HG03280 (cell line): Measurements from ENCODE around the gene DSCAM.

ENCODE experiments used
- ATAC-seq: cut with Tn5 transposase; IDR thresholded peaks from one replicate; pipeline ENCODE4 v1.9.1; 2021; ENCODE audit warnings: mild to moderate bottlenecking, moderate library complexity; ENCODE audit not compliant: unreplicated experiment

The DSCAM gene

DNA sequence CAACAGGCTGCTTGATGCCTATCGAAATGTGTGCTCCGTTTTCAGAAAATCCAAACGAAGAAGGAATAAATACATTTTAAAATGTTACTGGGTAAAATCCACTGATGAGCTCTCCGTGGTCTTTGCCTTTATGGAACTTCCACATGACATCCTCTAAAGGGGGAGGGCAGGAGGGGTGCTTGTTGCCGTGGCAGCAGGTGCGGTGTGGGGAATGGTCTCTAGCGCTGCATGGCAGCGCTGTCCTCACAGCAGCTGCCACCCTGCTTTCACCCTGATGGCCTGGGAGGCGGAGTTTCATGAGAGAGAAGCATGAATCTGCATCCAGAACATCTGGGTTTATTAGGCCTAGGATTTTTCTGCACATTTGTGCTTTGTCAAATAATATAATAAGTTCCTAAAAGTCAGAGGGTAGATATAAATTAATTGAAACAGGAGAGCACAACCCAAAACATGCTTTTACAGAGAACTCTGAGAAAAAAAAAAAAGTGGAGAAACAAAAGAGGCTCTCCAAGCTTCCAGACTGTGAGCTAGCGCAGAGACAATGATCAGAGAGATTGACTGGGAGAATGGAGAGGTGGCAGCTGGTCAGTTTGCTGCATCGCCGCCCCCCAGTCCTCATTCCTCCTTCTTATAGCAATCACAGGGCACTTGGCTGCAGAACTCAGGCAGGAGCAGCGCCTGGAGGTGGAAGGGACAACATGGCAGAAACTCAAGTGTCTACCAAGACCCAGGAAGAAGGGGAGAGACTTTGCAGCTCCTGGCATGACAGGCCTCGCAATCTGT is 228.6 kb downstream of the DSCAM start:
- ATAC-seq = no peak

DNA sequence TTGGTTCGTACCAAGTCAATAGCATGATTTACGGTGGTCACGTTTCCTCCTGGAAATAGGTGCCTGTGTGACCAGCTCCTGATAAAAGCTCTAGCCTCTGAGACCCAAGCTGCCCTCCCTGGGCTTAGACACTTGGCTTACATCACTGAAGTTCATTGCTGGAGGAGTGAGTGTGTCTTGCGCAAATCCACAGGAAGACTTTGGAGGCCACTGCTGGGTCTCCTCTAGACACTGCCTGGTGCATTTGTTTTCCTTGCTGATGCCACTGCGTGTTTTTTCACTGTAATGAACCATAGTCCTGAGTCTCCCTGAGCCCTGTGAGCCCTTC is 230.6 kb downstream of the DSCAM start:
- no peak for ATAC-seq

DNA sequence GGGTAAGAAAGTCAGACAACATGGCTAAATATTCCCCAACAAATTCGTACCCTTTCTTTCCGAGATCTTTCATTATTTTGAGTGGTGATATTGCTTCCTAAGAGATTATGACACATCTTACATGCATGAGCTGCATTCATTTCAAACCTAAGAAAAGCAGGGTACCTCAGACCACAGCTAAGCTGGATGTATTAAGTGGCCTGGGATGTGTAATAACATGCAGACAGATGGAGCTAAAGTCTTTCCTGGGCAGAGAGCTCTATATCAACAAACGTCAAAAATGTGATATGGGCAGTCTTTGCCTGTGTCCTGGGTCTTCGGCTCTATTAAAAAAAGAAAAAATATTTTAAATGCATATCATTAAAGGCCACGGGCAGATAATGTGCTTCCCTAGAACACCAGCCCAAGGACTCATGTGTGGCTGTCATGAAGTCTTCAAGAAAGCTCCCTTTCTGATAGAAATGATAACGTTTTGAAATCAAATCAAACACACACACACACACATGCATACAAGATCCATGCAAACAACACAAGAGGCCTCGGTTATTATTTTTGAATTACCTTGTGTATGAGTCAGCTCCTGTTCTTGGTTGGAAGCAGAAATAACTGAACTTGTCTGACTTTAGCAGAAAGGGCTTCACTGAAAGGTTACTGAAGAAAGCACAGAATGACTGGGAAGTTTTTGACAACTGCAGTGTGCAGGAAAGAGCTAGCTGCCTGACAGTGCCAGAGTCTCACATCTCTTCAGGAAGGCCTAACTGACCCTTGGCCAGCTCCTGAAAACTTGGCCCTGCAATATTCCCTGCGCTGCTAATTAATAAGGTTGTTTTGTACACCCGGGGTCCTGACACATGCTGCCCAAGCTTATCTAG is 231.2 kb downstream of the DSCAM start:
- no peak for ATAC-seq

DNA sequence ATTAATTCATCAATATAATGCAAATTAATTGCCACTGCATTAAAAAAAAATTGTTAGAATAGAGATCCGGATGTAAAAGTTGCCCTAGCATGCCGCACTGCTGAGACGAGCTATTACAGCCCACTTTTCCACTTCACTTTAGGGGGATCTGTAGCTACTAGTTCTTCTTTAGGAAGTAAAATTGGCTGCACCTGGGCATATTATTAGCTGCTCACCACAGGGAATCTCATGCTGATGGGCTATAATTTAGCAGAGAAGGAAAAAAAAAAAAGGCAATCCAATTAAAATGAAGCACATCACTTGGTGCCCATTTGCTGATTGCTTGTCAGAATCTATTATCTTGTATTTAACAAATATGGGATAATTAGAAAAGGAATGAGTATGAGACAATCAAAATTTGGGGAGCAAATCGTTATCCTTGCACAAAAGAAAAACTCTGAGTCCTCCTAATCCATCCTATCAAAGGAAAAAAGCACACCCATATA is 233.4 kb downstream of the DSCAM start:
- no peak for ATAC-seq

DNA sequence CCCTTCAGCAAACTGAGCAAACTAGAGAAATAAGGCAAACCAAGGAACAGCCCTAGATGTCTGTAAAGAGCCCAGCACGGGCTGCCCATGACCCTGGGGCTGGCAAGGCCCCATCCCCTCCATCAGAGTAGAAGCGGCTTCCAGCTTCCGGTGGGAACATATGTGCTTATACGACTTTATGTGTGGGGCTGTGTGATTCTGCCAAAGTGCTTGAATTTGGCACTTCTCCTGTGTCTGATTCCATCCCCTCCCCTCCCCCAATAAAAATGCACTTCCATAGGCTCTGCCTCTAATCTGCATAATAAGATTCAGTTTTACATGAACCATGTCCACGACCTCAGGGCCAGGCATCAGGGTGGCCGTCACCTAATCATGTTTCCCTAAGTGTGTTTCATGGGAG is 236.6 kb downstream of the DSCAM start:
- ATAC-seq = no peak

DNA sequence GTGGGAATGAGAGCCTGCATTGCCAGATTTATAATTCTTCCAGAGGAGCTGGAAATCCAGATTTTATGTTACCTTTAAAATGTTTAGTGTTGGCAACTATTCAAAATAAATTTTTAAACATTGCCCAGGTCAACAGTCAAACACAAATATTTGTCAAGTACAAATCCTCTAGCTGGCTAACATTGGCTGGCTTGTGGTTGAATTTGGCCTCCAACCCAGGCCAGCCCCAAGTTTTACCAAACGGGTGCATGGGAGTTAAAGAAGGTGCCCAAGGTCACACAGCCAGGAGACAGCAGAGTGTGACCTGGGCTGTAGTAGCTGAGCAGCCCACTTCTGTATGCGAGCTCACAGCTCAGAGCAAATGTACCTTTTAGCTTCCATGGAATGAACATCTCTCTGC is 240.6 kb downstream of the DSCAM start:
- no peak for ATAC-seq

DNA sequence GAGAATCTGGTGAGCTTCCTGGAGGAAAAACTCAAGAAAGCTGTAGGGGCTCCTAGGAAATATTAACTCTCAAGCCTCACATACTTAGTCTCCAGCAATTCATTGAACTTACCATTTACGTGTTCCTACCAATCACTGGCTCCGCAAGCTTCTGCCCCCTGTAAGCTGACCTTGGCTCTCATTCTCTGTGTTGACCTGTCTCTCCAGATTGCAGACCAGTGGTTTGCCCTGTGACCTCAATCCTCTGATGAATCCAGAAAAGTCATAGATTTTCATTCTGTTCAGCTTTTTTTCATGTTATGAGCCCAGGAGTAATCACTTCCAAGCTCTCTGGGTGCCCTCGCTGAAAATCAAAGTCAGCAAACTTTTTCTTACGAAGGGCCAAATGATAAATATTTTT is 241.9 kb downstream of the DSCAM start:
- ATAC-seq = no peak

DNA sequence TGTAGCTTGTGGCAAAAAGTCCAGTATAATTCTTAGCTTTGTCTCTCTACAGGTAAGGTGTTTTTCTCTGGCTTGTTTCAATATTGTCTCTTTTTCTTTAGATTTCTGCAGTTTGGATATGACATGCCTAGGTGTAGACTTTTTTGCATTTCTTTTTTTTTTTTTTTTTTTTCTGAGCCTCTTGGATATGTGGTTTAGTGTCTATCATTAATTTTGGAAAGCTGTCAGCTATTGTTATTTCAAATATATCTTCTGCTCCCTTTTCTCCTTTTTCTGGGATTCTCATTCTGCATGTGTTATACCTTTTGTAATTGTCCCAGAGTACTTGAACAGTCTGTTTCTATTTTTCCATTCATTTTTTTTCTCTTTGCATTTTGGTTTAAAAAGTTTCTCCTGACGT is 243.2 kb downstream of the DSCAM start:
- no peak for ATAC-seq

DNA sequence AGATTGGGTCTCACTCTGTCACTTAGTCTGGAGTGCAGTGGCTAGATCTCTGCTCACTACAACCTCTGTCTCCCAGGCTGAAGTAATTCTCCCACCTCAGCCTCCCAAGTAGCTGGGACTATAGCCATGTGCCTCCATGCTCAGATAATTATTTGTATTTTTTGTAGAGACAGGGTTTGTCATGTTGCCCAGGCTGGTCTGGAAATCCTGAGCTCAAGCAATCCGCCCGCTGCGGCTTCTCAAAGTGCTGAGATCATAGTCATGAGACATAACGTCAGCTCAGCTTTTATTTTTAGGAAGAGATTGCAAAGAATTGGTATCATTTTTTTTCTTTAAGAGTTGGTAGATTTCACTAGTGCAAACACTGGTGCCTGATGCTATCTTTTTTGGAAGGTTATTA is 244.9 kb downstream of the DSCAM start:
- no peak for ATAC-seq

DNA sequence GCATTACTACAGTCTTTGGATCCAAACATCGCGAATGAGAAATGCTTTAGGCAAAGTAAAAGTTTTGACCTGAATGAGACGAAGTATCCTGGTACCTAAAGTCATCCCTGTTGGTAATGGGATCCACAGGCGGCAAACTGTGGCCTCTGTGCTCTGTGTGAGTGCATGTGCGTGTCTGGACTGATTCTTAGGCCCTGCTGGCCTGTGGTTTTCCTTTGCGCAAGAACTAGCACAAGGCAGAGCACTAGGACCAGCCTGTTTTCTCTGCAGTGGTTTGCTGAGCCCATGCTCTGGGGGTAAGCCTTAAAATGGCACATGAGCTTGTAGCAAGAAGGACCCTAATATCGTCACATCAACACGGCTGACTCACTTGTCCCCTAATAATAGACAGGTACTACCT is 251.2 kb downstream of the DSCAM start:
- ATAC-seq = no peak

DNA sequence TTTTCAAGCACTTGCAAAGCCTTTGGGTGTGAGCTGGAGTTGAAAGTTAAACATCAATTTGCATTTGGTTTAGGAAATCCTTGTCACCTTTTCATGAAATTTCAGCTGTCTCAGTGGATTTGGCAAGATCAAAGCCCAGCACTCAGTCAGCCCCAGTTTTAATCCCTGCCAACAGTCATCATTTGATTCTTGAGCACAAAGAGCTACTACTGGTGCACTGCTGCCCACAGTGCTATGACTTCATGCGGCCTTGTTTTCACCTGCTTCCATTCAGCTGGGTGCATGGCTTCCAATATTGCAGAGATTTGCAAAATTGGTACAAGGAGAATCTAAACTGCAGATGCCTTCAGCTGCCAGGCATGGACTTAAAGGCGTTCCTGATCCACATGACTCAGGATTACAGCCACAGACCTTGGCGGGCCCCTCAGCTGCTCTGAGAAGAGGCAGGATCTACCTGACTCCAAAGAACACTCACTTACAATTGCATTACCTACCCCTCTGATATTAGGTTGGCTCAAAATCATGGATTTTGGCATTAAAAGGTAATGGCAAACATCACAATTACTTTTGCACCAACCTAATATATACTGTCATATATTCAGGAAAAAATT is 259.1 kb downstream of the DSCAM start:
- ATAC-seq = no peak

DNA sequence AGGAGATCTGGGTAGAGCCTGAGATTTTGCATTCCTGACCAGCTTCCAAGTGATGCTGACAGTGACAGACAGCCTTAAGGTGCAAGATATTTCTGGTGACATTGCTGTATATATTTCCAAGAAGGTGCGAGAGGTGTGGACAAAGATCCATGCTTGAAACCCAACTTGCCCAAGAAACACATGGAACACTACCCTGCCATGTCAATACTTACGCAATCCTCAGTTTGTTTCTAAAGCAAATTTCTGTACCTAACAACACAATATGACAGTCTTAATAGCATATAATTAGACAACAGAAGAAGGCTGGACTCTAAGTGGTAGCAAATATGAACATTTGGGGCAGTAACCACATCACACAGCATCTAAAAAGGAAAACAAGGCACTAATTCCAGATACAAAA is 260.4 kb downstream of the DSCAM start:
- no peak for ATAC-seq

DNA sequence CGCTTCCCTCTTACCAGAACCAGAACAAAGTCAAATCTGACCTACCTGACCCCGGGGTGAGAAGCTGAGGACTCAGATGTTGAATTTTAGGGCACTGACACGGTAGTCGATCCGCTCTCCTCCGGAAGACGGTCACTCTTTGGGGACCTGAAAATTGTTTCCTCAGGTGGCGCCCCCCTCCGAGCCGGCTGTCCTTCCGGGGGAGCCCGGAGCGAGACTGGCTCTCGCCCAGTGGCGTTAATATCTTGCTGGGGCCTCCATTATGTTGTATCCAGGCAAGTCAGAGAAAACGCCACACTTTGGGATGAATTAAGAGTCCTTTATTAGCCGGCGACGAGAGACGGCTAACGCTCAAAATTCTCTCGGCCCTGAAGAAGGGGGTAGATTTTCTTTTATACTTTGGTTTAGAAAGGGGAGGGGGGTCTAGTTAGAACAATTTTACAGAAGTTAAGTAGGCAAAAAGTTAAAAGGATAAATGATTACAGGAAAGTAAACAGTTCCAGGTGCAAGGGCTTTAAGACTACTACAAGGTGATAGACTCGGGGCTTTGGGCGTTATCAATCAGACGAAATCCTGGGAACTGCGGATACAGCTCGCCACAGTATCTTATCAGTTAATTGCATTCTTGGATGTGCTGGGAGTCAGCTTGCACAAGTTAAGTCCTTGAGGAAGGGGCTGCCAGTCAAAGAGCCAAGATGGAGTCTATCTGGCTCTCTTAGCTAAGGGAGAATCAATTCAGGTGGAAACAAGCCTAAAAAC is 269.5 kb downstream of the DSCAM start:
- ATAC-seq = no peak

DNA sequence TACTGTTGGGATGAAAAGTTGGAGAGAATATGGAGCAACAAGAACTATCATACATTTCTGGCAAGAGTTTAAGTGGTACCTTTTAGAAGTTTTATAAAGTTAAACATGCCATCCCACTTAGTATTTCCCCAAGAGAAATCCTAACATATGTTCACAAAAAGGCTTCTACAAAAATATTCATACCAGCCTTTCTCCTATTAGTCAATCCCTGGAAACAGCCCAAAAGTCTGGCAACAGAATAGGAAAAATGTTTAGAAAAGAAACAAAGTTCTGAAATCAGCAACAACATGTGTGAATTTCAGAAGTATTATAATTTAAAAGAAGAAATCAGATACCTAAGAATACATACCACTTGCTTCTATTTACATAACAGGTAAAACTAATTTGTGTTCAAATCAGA is 271.0 kb downstream of the DSCAM start:
- no peak for ATAC-seq

DNA sequence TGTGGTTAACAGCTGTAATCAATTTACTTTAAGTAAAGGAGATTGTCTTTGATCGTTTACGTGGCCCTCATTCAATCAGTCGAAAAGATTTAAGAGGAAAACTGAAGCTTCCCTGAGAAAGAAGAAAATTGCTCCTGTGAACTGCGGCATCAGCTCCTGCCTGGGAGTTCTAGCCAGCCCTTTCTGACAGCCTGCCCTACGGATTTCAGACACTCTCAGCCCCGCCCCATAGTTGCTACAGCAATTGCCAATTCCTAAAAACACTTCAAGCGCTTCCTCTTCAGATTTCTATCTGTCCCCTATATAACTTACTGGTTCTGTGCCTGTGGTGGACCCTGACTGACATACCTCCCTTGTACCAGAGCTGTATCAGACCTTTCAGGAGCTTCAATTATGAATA is 277.6 kb downstream of the DSCAM start:
- ATAC-seq = no peak

DNA sequence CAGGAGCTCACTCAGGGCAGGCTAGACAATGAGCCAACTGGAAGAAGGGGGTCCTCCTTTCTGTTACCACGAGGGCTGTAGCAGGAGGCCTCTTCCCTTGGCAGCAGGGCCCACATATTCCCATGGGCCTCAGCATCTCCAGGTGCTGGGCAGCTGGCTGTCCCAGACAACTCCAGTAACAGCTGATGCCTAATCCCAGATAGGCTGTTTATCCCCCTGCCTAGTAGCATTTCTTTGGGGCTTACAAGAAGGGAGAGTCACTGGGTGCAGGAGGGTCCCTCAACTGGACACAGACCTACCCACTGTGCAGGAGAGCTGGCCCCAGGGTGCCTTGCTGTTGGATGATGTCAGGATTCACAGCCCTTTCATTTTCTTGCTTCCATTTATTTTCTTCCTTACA is 278.2 kb downstream of the DSCAM start:
- ATAC-seq = no peak

DNA sequence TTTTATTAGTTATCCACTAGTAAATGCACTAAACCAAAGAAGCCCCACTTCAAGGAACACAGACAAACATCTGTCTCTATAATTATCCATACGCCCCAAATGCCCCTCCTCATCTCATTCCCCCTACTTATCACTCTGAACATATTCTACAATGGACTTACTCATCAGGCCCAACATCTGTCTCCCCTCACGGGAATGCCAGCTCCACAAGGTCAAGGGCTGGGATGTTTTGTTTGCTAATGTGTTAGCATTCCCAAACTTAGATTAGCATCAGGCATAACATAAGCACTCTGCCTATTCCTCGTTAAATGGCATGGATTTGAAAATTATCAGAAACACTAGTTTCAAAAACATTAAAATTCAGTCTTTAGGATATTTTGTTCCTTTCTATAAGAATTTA is 279.5 kb downstream of the DSCAM start:
- no peak for ATAC-seq

DNA sequence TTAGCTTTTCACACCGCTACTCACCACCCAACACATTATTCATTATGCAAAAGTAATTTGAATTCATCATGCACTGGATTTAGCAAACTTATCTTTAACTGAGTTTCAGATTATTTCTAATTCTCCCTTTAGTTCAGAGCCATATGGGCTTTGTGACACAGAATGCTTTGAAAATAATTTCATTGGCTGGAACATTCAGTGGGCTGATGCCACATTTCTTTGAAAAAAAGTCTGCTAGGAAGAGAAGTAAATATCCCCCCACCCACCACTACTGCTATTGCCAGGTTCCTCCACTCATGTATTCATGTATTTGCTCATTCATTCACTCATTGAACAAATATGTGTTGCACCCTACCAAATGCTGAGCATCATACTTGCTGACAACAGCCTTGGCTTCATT is 280.5 kb downstream of the DSCAM start:
- no peak for ATAC-seq

DNA sequence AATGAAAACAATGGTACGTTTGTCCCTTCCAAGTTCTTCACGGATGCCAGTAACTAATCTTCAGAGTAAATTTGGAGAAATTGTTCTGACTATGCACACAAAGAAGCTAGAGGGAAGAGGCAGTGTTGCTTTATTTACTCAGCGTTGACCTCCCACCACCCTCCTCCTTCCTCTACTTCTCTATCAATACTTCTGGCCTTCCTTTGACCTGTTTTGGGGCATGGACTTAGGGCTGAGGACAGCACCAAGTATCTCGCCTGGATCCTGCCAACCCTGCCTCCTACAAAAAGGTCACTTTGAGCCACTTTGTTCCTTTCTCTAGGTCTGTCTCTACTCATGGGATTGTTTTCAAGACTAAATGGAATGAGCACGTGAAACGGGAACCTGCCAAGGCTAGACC is 282.6 kb downstream of the DSCAM start:
- no peak for ATAC-seq

DNA sequence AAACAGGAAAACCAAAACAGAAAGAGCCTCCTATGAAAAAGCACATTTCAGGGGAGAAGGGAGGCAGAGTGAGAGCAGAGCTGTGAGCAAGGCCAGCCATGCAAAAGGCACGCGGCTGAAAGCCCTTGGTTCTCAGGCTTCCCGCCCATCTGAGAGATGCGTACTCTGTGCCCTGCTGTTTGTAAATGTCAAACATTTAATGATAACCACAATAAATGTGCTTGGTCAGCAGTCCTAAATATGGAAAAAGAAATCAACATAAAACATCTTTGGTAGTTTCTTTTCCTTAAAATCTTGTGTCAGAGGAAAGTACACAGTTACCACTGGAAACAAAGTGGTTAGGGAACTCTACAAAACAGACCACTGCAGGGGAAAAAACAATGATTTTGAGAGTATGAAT is 283.1 kb downstream of the DSCAM start:
- no peak for ATAC-seq
